Fibroblast of mammary gland (primary cell): ENCODE results near the gene SLC44A3.
A peak's percentile ranks its signal among the peaks of the same experiment; 100 is the strongest.

ENCODE experiments used
- DNase-seq: peaks from one replicate; pipeline ENCODE4 v3.0.0-alpha.2; 2010; ENCODE audit warnings: low read depth
- H3K4me3 ChIP-seq: 2 replicates; pipeline ENCODE4 v1.5.1; 2011; ENCODE audit warnings: low read depth, mild to moderate bottlenecking, low read length, moderate library complexity; ENCODE audit not compliant: control insufficient read depth
- CTCF ChIP-seq: conservative IDR thresholded peaks from 2 replicates; pipeline ENCODE4 v1.5.1; 2011; ENCODE audit warnings: low read depth, low read length, inconsistent platforms; ENCODE audit not compliant: control insufficient read depth, insufficient read depth

The SLC44A3 gene

GRCh38 chr1:94806441-94806871, 13.7 kb upstream of the SLC44A3 start:
- peak; percentile 60 for DNase-seq
- TF ChIP-seq CTCF: no peak
- H3K4me3 ChIP-seq: peak overlapping the region; percentile 38

GRCh38 chr1:94807742-94808491, 12.2 kb upstream of the SLC44A3 start:
- DNase-seq: no peak
- no peak for TF ChIP-seq CTCF
- no peak overlapping the region for H3K4me3 ChIP-seq

- no peak overlapping the region for H3K4me3 ChIP-seq
- no peak for DNase-seq
- no peak for TF ChIP-seq CTCF
These were observed 11.5 kb upstream of the SLC44A3 start for GRCh38 chr1:94808669-94809068.

- H3K4me3 ChIP-seq: no peak overlapping the region
- no peak for DNase-seq
- TF ChIP-seq CTCF: no peak
These were observed 7.2 kb upstream of the SLC44A3 start for GRCh38 chr1:94812985-94813384.

GRCh38 chr1:94816030-94816429, 4.1 kb upstream of the SLC44A3 start:
- no peak for DNase-seq
- no peak overlapping the region for H3K4me3 ChIP-seq

GRCh38 chr1:94817712-94818111, 2.4 kb upstream of the SLC44A3 start:
- DNase-seq: no peak
- no peak overlapping the region for H3K4me3 ChIP-seq
- no peak for TF ChIP-seq CTCF

More at GRCh38 chr1:94816030-94816429, 4.1 kb upstream of the SLC44A3 start:
- TF ChIP-seq CTCF: no peak

- peak overlapping the region; percentile 58 for H3K4me3 ChIP-seq
- no peak for TF ChIP-seq CTCF
- DNase-seq: no peak
These were observed 766 bp upstream of the SLC44A3 start for GRCh38 chr1:94819238-94819944.
